HG03432 (cell line): Measurements from ENCODE around the gene THSD4.
"Not testable (repeated sequence)": the region's sequence is repeated elsewhere in the genome, so short reads cannot be mapped to it uniquely, and the experiment has no call there.

ENCODE experiments used
- ATAC-seq: cut with Tn5 transposase; IDR thresholded peaks from one replicate; pipeline ENCODE4 v1.9.1; 2021; ENCODE audit warnings: mild to moderate bottlenecking, moderate library complexity; ENCODE audit not compliant: unreplicated experiment

The THSD4 gene

DNA sequence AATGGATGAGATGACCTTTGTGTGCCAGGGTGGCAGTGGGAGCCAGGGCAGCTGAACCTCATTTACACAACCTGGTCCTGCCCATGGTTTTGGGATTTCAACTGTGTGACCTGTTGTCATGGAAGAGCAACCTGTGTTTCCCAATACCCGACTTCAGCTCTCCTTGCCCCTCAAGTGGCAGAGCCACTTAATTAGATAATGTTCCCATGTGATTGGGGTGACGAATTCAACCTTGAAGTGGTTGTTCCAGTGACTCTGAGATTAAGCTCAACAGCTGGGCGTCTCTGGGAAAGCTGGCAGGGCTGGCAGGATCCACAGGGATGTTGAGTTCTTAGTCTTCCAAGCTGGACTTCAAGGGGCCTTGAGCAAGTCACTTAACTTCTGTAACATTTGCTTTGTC lies 71.0 kb downstream of the THSD4 start:
- ATAC-seq: no peak

DNA sequence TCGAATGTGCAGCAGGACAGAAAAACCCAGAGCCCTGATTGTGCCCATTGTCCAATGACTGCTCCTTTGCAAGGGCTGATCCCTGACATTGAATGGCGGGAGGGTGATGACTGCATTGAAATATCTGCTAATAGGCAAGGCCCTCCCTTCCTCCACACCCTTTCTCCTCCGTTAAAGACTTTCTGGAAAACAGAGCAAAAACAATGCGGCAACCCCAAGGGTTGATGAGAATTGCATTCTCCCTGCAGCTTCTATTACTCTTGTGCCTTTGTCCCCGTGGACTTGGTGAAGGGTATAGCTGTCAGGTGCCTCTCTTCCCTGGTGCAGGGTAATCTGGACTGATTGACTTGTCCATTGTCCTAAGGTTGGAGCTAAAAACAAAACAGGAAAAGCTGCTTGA lies 71.8 kb downstream of the THSD4 start:
- ATAC-seq: no peak

DNA sequence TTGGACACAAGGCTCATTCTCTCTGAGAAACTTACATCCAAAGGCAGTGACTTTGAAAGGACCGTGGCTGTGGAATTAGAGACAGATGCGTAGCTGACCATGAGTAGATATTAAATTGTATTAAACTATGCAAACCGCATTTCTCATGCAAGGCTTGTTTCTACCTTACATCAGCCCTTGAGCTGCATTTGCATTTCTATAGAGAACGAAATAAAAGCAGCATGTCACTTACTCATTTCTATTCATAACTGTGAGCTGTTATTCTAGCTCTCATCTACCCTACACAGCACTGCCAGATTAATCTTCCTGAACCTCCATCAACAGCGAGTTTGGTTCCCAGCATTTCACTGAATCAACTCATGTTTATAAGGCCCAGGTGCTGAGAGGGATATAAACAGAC lies 72.3 kb downstream of the THSD4 start:
- ATAC-seq: no peak

DNA sequence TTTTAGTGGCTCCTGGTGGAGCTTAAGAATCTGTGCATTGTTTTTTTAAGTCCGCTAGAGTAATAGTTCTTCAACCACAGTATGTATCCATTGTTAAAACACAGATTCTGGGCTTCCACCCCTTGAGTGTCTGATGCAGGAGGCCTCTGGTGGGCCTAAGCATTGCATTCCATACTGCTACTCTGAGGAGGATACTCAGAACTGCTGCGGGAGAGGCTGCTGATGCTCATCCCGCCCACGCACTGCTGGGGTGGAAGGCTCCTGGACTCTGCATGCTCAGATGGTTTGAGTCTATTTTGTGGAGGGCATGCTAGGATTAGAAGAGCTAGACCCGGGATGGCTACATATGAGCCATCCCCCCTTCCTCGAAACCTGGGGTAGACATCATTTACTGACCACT lies 74.4 kb downstream of the THSD4 start:
- no peak for ATAC-seq

DNA sequence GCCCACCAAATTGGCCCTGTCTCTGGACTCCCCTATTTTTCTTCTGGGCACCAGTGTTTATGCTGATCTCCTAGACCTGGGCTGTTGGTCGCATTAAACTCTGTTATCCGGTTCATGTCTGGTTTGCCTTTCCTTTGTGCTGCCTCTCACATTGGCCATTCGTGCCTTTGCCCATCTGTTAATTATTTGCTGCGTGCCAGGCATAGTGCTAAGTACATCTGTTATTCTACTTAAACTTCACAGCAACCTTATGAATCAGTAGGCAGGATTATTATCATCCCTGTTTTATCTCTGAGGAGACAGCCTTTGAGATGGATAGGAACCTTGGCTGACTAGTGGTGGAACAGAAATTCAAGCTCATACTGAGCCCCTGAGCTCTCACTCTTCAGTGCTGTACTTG lies 76.0 kb downstream of the THSD4 start:
- ATAC-seq: no peak

- no peak for ATAC-seq
These were observed 77.5 kb downstream of the THSD4 start for GRCh38 chr15:71192816-71193215.

DNA sequence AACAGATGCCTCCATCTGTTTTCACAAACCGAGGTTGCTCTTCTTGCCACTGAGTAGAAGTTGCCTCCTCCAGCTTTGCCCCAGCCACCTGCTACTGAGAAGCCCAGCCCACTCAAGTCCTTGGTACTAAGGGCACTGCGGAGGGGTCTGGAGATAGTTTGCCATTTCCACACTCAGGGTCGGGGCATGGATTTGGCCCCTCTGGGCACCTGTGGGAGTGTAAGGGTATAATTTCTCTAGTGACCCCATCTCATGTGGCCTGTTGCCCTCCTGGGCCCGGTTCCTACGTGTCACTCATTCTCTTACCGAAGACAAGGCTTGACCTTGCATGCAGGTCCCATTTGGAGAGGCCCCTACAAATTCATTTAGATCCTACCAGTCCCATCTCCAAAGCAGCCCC lies 79.0 kb downstream of the THSD4 start:
- ATAC-seq: no peak

- no peak for ATAC-seq
These were observed 80.0 kb downstream of the THSD4 start for GRCh38 chr15:71195242-71195641.

DNA sequence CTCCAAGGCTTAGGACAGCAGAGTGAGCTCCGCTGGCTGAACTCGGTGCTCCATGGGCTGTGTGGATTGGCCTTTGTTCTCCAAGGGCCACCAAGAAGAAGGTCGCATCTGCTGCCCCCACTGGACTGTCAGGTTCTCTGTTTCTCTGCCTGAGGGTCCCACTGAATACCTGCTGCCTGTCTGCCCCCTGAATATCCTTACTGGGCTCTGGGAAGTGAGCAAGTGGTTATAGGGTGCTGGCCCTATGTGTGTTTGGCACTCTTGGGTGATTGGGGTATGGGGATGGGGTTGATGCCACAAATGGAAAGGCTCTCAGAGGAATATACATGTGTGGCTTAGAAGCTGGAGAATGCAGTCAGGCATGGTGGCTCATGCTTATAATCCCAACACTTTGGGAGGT lies 82.3 kb downstream of the THSD4 start:
- no peak for ATAC-seq

DNA sequence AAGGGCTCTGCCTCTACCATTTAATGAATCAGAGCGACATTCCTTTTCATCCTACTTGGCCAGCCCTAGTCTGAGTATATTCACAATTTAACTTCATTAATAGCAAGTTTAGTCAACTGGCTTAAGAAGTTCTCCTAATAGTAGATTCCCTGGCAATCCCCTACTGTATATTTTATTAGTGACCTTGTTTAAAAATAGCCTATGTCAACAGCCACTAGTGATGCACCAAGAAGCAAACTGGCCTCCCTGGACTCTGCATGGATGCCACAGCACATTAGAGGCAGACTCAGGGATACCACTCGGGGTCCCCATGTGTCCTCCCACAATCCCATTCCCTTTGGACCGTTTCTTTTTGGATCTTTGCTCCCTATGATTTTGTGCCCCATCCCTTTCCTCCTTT lies 83.6 kb downstream of the THSD4 start:
- ATAC-seq: no peak

DNA sequence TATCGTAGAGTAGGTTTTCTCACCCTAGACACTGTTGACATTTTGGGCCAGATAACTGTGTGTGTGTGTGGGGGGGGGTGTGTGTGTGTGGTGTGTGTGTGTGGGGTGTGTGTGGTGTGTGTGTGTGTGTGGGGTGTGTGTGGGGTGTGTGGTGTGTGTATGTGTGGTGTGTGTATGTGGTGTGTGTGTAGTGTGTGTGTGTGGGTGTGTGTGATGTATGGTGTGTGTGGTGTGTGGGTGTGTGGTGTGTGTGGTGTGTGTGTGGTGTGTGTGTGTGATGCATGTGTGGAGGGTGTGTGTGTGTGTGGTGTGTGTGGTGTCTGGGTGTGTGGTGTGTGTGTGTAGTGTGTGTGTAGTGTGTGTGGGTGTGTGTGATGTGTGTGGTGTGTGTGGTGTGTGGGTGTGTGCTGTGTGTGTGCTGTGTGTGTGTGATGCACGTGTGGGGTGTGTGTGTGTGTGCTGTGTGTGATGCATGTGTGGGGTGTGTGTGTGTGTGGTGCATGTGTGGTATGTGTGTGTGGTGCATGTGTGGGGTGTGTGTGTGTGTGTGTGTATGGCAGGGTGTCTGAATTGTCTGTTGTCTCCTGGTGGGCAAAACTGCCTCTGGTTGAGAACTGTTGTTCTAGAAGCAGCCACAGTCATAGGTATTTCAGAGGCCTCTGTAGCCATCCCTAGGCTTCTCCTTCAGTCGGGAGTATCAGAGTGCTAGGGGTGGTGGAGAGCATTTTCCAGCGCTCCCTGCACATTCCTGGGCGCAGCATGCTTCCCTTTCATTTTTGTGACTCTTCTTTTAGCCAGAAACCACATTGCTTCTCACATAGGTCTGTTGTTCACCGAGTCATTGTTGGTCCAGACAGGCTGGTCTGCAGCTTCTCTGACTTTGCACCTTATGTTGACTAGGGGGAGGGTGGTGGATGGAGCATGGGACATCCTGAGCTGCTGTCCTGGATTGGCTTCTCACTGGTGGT lies 84.4 kb downstream of the THSD4 start:
- no peak for ATAC-seq

DNA sequence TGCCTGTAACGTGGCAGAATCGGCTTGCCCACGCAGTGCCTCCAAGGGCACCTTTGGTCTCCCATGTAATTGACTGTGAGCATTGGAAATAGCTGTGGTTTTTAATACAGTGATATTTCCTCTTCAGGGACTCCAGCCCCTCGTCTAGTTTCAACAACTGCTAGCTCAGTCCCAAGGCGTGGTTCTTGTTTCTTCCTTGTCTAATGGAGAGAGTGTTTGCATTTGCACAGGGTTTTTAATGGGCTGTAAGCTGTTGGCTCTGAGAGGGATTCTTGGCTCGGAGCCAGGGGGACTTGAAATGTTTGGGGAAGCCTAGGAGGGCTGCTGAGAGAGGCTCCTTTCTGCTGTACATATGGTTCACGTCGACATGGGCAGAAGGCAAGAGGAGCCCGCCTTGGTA lies 86.2 kb downstream of the THSD4 start:
- no peak for ATAC-seq

DNA sequence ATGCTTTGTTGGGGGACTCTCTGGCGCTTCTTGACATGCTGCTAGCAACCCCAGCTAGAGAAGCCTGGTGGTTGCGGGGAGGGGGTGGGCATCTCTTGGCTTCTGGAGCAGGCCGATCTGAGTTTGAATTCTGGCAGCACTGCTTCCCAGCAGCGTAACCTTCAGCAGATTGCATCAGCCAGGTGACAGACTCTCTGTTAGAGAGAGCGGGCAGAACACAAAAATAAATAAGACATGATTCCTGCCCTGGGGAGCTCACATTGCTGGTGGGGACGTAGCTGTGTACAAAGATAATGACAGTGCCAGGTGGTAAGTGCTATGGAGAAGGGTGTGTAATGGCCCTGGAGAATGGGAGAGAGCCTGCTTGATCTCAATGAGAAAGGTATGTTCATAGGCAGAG lies 87.4 kb downstream of the THSD4 start:
- ATAC-seq: no peak

DNA sequence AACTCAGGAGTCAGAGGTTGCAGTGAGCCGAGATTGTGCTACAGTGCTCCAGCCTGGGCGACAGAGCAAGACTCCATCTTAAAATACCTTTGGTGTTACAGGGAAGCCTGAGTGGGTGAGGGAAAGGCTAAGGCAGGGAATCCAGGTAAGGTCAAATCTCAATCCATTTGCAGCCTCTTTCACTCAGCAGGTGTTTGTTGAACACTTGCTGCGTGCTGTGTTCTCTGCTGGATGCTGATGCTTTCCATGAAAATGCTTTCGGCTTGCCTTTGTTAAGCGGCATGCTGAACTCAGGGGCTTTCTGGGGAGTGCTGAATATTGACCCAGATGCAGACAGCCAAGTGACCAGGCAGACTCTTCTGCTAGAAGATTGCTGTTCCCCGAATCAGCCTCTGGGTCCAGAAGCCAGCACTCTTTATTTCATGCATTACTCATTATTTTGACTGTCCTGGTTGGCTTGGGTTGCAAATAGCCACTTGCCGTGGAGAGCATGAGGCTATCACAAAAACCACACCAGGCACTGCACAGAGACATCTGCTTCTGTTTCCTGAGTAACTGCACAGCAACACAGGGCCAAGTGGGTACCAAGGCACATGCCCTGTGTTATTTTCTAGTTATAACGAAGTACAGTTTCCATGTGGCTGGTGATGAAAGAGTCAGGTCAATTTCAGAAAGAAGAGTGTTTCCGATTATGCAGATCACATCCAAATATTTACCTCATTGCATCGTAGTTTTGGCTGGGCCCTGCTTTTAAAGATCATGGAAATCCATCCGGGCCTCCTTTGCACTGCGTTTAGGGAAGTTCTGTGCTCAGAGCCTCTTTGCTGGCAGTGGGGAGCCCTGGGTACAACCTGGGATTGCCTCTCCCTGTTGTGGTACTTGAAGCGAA lies 88.6 kb downstream of the THSD4 start:
- no peak for ATAC-seq

GRCh38 chr15:71207141-71207540 lies 91.9 kb downstream of the THSD4 start:
- ATAC-seq: no peak

DNA sequence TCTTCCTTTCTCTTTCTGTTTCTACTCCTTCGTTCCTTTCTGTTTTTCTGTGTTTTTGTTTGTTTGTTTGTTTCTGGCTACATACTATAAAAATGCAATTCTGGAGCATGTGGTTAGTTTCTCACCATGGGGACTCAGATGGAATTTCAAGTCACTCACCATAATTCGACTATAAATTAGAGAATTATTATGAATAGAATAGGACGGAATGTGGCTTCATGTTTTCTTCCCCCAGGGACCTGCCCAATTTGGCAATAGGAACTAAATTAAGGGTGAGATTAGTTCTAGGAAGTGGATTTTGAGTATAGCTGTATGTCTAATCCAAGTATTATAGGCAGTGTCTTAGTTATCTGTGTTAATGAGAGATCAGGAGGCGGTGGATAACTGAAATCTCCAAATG lies 96.9 kb downstream of the THSD4 start:
- no peak for ATAC-seq

GRCh38 chr15:71213943-71214342 lies 98.7 kb downstream of the THSD4 start:
- ATAC-seq: not testable (repeated sequence)

- ATAC-seq: no peak
These were observed 100.0 kb downstream of the THSD4 start for GRCh38 chr15:71215126-71215894.

GRCh38 chr15:71218272-71218805 lies 103.1 kb downstream of the THSD4 start:
- no peak for ATAC-seq

DNA sequence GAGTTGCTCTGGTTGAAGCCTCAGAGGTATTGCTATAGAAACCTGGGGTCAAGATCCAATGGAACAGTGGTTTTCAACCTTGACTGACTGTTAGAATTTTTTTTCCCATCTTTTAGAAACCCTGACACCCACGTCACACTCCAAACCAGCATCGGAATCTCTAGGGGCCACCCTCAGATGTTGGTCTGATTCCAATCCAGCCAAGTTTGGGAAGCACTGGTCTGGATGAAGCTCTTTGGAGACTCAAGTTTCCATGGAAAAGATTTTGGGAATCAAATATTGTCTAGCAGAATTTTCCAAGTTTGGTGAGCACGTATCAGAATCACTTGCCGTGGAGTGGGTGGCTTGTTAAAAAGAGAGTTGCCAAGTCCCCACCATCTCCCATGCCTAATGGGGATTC lies 103.8 kb downstream of the THSD4 start:
- no peak for ATAC-seq

DNA sequence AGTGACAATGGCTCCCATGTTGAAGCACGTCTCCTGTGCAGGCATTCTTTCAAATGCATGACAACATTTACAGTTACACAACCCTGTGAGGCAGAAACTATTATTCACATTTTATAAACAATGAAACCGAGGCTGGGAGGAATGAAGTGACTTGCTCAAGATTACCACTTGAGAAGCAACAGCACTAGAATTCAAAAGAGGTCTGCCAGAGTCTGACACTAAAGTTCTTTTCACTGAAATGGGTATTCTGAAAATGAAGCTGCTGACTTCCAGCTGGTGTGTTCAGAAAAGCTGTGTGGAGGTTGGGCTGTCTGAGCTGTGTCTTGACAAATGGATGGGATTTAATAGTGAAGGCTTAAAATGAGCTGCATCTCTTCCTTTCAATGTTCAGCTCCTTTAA lies 104.4 kb downstream of the THSD4 start:
- no peak for ATAC-seq
